ENCODE measurements around the gene EPHA10. TPM values are rescaled to one million over a fixed set of nuclear protein-coding genes. Genes with fewer than 3 reads are reported as not detected.

EPHA10 gene
- total RNA-seq, 1 donor from 2014 or later = 0.17 TPM

GRCh38 chr1:37673920-37674319, 91.0 kb downstream of the EPHA10 start:
- H3K4me3 ChIP-seq (ENCODE audit: low read depth, low read length) = no peak overlapping the region
- no peak for DNase-seq (ENCODE audit: low read depth)
- TF ChIP-seq CTCF (conservative IDR thresholded peaks at IDR 0.05; ENCODE audit: low read depth, low read length) = no peak

- H3K4me3 ChIP-seq (ENCODE audit: low read depth, low read length) = no peak overlapping the region
- TF ChIP-seq CTCF (conservative IDR thresholded peaks at IDR 0.05; ENCODE audit: low read depth, low read length) = no peak
- no peak for DNase-seq (ENCODE audit: low read depth)
These were observed 92.6 kb downstream of the EPHA10 start for GRCh38 chr1:37672136-37672870.

- DNase-seq (ENCODE audit: low read depth) = no peak
- TF ChIP-seq CTCF (conservative IDR thresholded peaks at IDR 0.05; ENCODE audit: low read depth, low read length) = no peak
- no peak overlapping the region for H3K4me3 ChIP-seq (ENCODE audit: low read depth, low read length)
These were observed 93.7 kb downstream of the EPHA10 start for GRCh38 chr1:37671261-37671660.

GRCh38 chr1:37670133-37670532, 94.8 kb downstream of the EPHA10 start:
- DNase-seq (ENCODE audit: low read depth) = no peak
- TF ChIP-seq CTCF (conservative IDR thresholded peaks at IDR 0.05; ENCODE audit: low read depth, low read length) = no peak
- H3K4me3 ChIP-seq (ENCODE audit: low read depth, low read length) = no peak overlapping the region

GRCh38 chr1:37667023-37667671, 97.8 kb downstream of the EPHA10 start:
- no peak for DNase-seq (ENCODE audit: low read depth)
- no peak for TF ChIP-seq CTCF (conservative IDR thresholded peaks at IDR 0.05; ENCODE audit: low read depth, low read length)
- no peak overlapping the region for H3K4me3 ChIP-seq (ENCODE audit: low read depth, low read length)

GRCh38 chr1:37666241-37666867, 98.6 kb downstream of the EPHA10 start:
- DNase-seq (ENCODE audit: low read depth) = no peak
- TF ChIP-seq CTCF (conservative IDR thresholded peaks at IDR 0.05; ENCODE audit: low read depth, low read length) = no peak
- H3K4me3 ChIP-seq (ENCODE audit: low read depth, low read length) = no peak overlapping the region

Other genes with a start within 250 kb of the EPHA10 start
- 6.8 and 8.3 TPM in 2 replicates for gene SNIP1, start 210.8 kb downstream of the EPHA10 start, total RNA-seq
- gene DNALI1, start 208.2 kb downstream of the EPHA10 start, total RNA-seq = 3.5 and 16.4 TPM in 2 replicates
- 58.1 and 74.6 TPM in 2 replicates for gene GNL2, start 169.2 kb downstream of the EPHA10 start, total RNA-seq
- not detected in 2 replicates for gene RSPO1, start 130.2 kb downstream of the EPHA10 start, total RNA-seq
- gene CDCA8, start 72.6 kb downstream of the EPHA10 start, total RNA-seq = 42.2 and 60.0 TPM in 2 replicates
- 0.46 and 0.72 TPM in 2 replicates for gene MANEAL, start 28.7 kb upstream of the EPHA10 start, total RNA-seq
- gene C1orf122, start 42.7 kb upstream of the EPHA10 start, total RNA-seq = 95.2 and 194 TPM in 2 replicates
- gene YRDC, start 43.1 kb upstream of the EPHA10 start, total RNA-seq = 31.4 and 61.1 TPM in 2 replicates
- 0.86 and 2.0 TPM in 2 replicates for gene MTF1, start 94.5 kb upstream of the EPHA10 start, total RNA-seq
- 11.4 and 18.7 TPM in 2 replicates for gene INPP5B, start 181.9 kb upstream of the EPHA10 start, total RNA-seq
- gene SF3A3, start 224.9 kb upstream of the EPHA10 start, total RNA-seq = 77.0 and 86.9 TPM in 2 replicates
- gene FHL3, start 240.4 kb upstream of the EPHA10 start, total RNA-seq = 14.2 and 24.5 TPM in 2 replicates
- 49.2 and 60.5 TPM in 2 replicates for gene UTP11, start 247.6 kb upstream of the EPHA10 start, total RNA-seq